Testis (tissue), 2 donors: ENCODE data around the gene RMDN2.

Experiments
- POLR2A ChIP-seq: fragments of 450-650 bp; IDR thresholded peaks from one replicate; pipeline ENCODE4 v1.6.1; 2017; ENCODE audit warnings: antibody characterized with exemption, mild to moderate bottlenecking, moderate library complexity
- TF ChIP-seq, protein P1 (sequence below), 3 experiments: fragments of 450-650 bp in 2 of 3; fragments of 200-600 bp in 1 of 3; sonication (generic) in 1 of 3; IDR thresholded peaks; one replicate each; pipeline ENCODE4 v1.5.1; 2016 to 2019; ENCODE audit warnings: antibody characterized with exemption in 3 of 3, mild to moderate bottlenecking in 2 of 3, moderate library complexity in 1 of 3

DNA sequence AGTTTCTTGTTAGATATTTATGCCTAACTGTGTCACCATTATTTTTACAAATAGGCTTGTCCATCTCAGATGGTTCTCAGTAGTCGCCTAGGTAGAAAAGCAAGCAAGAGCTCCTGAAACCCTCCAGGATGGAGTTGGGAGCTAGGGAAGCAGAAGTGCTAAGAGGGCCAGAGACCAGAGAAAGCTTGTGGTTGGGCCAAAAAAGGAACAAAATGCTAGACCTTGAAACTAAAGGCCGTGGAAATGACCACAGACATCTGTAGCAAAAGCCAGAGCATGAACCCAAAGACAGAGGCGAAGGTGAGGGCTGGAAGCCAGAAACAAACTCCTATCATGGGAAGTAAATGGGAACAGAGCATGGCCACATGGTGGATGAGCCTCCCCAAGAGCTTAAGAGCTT lies 29.9 kb upstream of the RMDN2 start:
- TF ChIP-seq, protein P1, sequence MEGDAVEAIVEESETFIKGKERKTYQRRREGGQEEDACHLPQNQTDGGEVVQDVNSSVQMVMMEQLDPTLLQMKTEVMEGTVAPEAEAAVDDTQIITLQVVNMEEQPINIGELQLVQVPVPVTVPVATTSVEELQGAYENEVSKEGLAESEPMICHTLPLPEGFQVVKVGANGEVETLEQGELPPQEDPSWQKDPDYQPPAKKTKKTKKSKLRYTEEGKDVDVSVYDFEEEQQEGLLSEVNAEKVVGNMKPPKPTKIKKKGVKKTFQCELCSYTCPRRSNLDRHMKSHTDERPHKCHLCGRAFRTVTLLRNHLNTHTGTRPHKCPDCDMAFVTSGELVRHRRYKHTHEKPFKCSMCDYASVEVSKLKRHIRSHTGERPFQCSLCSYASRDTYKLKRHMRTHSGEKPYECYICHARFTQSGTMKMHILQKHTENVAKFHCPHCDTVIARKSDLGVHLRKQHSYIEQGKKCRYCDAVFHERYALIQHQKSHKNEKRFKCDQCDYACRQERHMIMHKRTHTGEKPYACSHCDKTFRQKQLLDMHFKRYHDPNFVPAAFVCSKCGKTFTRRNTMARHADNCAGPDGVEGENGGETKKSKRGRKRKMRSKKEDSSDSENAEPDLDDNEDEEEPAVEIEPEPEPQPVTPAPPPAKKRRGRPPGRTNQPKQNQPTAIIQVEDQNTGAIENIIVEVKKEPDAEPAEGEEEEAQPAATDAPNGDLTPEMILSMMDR (IDR thresholded peaks at IDR 0.05): no peak
- TF ChIP-seq POLR2A: no peak
